ENCODE results near the gene GPX5.

Gene GPX5

GRCh38 chr6:28553986-28554881, 28.6 kb downstream of the GPX5 start:
- no peak for DNase-seq

GRCh38 chr6:28555136-28555535, 29.5 kb downstream of the GPX5 start:
- DNase-seq = no peak

- no peak for DNase-seq
Measured at GRCh38 chr6:28558629-28559028, 32.9 kb downstream of the GPX5 start.

- no peak for DNase-seq
Measured at GRCh38 chr6:28563430-28564095, 37.9 kb downstream of the GPX5 start.

- DNase-seq = no peak
Measured at GRCh38 chr6:28565823-28566526, 40.3 kb downstream of the GPX5 start.

- DNase-seq = no peak
Measured at GRCh38 chr6:28566527-28567252, 41.0 kb downstream of the GPX5 start.

GRCh38 chr6:28567506-28567905, 41.8 kb downstream of the GPX5 start:
- no peak for DNase-seq

GRCh38 chr6:28568515-28569108, 42.9 kb downstream of the GPX5 start:
- DNase-seq = no peak

- no peak for DNase-seq
Measured at GRCh38 chr6:28569748-28570147, 44.1 kb downstream of the GPX5 start.

- DNase-seq = no peak
Measured at GRCh38 chr6:28580475-28580874, 54.8 kb downstream of the GPX5 start.

GRCh38 chr6:28583463-28583862, 57.8 kb downstream of the GPX5 start:
- DNase-seq = no peak

All from anterior cingulate cortex (tissue), 58 donors.